ENCODE results near the gene PCMT1. TPM values are rescaled to one million over a fixed set of nuclear protein-coding genes. Genes with fewer than 3 reads are reported as not detected.

Gene PCMT1
- total and polyA plus RNA-seq, 2 experiments from 2014 or later: 137 to 189 TPM

DNA sequence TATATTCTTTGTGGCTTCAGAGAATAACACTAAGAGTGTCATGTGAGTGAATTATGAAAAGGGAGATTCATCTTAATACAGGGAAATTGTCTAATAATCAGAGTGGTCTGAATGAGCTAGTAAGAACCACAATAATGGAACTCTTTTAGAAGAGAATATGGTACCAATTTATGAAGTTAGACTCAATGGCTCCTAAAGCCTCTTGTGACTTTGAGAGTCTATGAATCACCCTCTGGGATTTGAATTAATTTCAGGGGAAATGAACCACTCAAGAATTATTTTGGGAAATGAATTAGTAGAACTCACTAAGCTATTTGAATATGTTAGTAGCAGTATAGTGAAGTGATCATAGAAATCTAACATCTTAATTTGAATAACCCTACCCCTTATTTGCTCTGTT is 14.3 kb downstream of the PCMT1 start:
- Histone ChIP-seq H3K27ac (no peak overlapping the region), H3K4me1 (ENCODE audit: low read depth) (no peaks in the 10 kb centered on the region), H3K4me3 (no peak overlapping the region), H3K27me3 (no peaks in the 10 kb centered on the region), H3K36me3 (peaks cover 4% of the 10 kb centered on the region), H3K9me3 (ENCODE audit: low read depth) (peaks cover 3% of the 10 kb centered on the region)
- no peak for DNase-seq (ENCODE audit: low read depth in 1 of 2, low spot score in 1 of 2)
- TF ChIP-seq, protein P1, sequence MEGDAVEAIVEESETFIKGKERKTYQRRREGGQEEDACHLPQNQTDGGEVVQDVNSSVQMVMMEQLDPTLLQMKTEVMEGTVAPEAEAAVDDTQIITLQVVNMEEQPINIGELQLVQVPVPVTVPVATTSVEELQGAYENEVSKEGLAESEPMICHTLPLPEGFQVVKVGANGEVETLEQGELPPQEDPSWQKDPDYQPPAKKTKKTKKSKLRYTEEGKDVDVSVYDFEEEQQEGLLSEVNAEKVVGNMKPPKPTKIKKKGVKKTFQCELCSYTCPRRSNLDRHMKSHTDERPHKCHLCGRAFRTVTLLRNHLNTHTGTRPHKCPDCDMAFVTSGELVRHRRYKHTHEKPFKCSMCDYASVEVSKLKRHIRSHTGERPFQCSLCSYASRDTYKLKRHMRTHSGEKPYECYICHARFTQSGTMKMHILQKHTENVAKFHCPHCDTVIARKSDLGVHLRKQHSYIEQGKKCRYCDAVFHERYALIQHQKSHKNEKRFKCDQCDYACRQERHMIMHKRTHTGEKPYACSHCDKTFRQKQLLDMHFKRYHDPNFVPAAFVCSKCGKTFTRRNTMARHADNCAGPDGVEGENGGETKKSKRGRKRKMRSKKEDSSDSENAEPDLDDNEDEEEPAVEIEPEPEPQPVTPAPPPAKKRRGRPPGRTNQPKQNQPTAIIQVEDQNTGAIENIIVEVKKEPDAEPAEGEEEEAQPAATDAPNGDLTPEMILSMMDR (IDR thresholded peaks at IDR 0.05; ENCODE audit: low read depth, low read length): no peak

DNA sequence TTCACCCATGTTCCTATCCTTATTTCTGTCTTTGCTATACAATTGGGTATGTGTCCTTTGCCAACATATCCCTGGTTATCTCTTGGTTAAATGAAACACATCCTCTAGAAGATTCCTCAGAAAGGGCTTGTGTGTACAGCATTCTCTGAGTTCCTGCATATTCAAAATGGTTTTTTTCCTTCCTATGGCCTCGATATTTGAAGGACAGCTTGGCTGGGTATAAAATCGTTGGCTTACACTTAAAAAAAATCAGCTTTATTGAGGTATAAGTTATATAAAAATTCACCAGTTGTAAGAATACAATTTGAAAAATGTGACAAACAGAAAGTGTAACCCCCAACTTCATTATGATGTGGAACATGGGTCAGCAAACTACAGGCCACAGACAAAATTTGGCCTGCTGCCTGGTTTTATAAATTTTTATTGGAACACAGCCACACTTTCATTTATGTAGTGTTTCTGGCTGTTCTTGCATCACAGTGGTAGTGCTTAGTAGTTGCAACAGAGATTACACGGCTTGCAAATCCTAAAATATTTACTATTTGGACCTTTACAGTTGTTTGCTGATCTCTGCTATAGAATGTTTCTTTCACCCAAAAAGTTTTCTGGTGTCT is 16.7 kb downstream of the PCMT1 start:
- H3K36me3 ChIP-seq: peaks cover 7% of the 10 kb centered on the region
- TF ChIP-seq, protein P1 (IDR thresholded peaks at IDR 0.05; ENCODE audit: low read depth, low read length): no peak
- no peaks in the 10 kb centered on the region for H3K27me3 ChIP-seq
- no peak overlapping the region for H3K4me3 ChIP-seq
- peak in 1 of 2 donors; percentile 91 for DNase-seq (ENCODE audit: low read depth in 1 of 2, low spot score in 1 of 2)
- peaks cover 3% of the 10 kb centered on the region for H3K9me3 ChIP-seq (ENCODE audit: low read depth)
- no peaks in the 10 kb centered on the region for H3K4me1 ChIP-seq (ENCODE audit: low read depth)
- no peak overlapping the region for H3K27ac ChIP-seq

DNA sequence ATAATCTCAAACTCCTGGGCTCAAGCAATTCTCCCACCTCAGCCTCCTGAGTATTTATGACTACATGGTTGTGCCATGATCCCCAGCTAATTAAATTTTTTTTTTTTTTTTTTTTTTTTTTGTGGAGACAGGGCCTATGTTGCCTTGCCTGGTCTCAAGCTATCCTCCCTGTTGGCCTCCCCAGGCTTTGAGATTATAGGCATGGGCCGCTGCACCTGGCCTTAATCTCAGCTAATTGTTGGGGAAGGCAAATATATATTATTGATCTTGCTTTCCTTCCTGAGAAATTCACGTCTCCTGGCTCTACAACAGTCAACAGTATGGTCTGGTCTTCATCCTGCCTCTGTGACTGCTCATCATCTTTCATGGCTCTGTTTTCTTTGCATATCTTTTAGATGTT is 20.1 kb downstream of the PCMT1 start:
- Histone ChIP-seq H3K9me3 (ENCODE audit: low read depth) (peaks cover 3% of the 10 kb centered on the region), H3K4me3 (no peak overlapping the region), H3K27ac (no peak overlapping the region), H3K4me1 (ENCODE audit: low read depth) (no peaks in the 10 kb centered on the region), H3K27me3 (no peaks in the 10 kb centered on the region), H3K36me3 (peaks cover 27% of the 10 kb centered on the region)
- no peak for DNase-seq (ENCODE audit: low read depth in 1 of 2, low spot score in 1 of 2)
- TF ChIP-seq, protein P1 (IDR thresholded peaks at IDR 0.05; ENCODE audit: low read depth, low read length): no peak

DNA sequence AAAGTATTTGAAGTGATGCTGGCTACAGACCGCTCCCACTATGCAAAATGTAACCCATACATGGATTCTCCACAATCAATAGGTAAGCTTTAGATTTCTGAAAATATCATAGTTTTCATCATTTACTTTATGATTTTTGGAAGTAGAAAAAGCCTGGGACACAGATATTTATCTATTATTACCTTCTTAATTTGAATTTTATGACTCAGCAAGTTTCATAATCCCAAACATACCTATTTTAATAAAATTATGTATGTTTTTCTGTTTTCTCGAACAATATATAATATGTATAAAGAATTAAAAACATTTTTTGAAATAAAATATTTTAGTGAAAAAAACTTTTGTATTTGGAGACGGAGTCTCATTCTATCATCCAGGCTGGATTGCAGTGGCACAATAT is 21.6 kb downstream of the PCMT1 start:
- Histone ChIP-seq H3K9me3 (ENCODE audit: low read depth) (peaks cover 2% of the 10 kb centered on the region), H3K4me3 (no peak overlapping the region), H3K27ac (no peak overlapping the region), H3K4me1 (ENCODE audit: low read depth) (no peaks in the 10 kb centered on the region), H3K36me3 (peaks cover 25% of the 10 kb centered on the region), H3K27me3 (no peaks in the 10 kb centered on the region)
- TF ChIP-seq, protein P1 (IDR thresholded peaks at IDR 0.05; ENCODE audit: low read depth, low read length): no peak
- DNase-seq (ENCODE audit: low read depth in 1 of 2, low spot score in 1 of 2): no peak

DNA sequence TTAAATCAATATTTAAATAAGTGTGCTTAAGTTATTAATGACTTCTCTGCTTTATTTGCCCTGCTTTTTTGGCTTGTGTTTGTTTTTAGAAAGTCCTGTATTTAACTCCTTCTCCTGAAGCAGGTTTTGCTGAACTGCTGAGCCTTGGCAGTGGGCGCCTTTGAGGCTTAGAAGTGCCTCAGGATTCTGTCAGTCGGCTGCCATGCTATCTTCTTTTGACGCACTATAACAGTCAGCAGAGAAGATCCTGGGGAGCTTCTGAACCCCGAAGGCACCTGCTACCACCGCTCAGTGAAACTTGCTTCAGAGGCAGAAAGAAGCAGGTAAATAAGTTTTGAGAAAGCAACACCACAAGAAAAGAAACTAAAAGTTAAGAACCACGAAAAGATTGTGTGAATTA is 22.4 kb downstream of the PCMT1 start:
- Histone ChIP-seq H3K36me3 (peaks cover 23% of the 10 kb centered on the region), H3K27ac (no peak overlapping the region), H3K4me1 (ENCODE audit: low read depth) (no peaks in the 10 kb centered on the region), H3K27me3 (no peaks in the 10 kb centered on the region), H3K9me3 (ENCODE audit: low read depth) (no peaks in the 10 kb centered on the region), H3K4me3 (no peak overlapping the region)
- TF ChIP-seq, protein P1 (IDR thresholded peaks at IDR 0.05; ENCODE audit: low read depth, low read length): no peak
- no peak for DNase-seq (ENCODE audit: low read depth in 1 of 2, low spot score in 1 of 2)
